Measurements from ENCODE around the gene SLC15A2. TPM values are rescaled to one million over a fixed set of nuclear protein-coding genes. Genes with fewer than 3 reads are reported as not detected.

The SLC15A2 gene
- total and polyA plus RNA-seq, 3 donors from 2014 or later: 11.8 to 21.8 (median 13.8) TPM

DNA sequence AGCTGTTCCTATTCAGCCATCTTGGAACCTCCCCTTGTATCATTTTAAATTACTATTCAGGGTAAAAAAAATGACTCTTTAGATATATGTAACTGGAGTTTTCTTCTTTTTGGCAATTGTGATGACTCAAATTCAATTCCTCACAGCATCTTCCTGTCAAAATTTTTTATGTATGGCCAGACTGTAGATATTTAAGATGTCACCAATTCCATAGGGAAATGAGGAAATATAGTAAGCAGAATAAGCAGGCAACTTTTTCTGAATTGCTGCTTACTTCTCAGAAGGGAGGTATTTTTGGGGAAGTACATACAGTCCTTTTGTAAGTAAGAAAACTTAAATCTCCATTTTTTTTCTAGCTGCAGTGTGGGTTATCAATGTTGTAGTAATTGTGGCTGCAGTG lies 30.4 kb upstream of the SLC15A2 start:
- Histone ChIP-seq H3K9me3 (no peaks in the 10 kb centered on the region), H3K27me3 (no peaks in the 10 kb centered on the region), H3K4me1 (no peaks in the 10 kb centered on the region), H3K27ac (no peak overlapping the region), H3K4me3 (no peak overlapping the region), H3K36me3 (ENCODE audit: low read depth, missing control alignments) (no peaks in the 10 kb centered on the region)
- DNase-seq: no peak
- no peak for TF ChIP-seq POLR2A (IDR thresholded peaks at IDR 0.05)
- TF ChIP-seq, protein P1, sequence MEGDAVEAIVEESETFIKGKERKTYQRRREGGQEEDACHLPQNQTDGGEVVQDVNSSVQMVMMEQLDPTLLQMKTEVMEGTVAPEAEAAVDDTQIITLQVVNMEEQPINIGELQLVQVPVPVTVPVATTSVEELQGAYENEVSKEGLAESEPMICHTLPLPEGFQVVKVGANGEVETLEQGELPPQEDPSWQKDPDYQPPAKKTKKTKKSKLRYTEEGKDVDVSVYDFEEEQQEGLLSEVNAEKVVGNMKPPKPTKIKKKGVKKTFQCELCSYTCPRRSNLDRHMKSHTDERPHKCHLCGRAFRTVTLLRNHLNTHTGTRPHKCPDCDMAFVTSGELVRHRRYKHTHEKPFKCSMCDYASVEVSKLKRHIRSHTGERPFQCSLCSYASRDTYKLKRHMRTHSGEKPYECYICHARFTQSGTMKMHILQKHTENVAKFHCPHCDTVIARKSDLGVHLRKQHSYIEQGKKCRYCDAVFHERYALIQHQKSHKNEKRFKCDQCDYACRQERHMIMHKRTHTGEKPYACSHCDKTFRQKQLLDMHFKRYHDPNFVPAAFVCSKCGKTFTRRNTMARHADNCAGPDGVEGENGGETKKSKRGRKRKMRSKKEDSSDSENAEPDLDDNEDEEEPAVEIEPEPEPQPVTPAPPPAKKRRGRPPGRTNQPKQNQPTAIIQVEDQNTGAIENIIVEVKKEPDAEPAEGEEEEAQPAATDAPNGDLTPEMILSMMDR (IDR thresholded peaks at IDR 0.05): no peak
- intact Hi-C loops (cut with DNase I; ENCODE audit: low total_unique reads): no loop called here

DNA sequence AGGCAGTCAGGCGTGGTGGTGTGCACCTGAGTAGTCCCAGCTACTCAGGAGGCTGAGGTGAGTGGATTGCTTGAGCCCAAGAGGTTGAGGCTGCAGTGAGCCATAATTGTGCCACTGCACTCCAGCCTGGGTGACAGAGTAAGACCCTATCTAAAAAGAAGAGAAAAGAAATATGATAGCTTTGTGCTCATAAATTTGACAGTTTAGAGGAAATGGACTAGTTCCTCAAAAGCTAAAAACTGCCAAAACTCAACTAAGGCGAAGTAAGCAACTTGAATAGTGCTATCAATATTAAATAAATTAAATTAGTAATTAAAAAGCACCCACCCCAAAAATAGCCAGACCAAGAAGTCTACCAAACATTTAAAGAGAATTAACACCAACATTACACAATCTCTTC lies 24.5 kb upstream of the SLC15A2 start:
- no peak for TF ChIP-seq POLR2A (IDR thresholded peaks at IDR 0.05)
- TF ChIP-seq, protein P1 (IDR thresholded peaks at IDR 0.05): no peak
- H3K36me3 ChIP-seq (ENCODE audit: low read depth, missing control alignments): no peaks in the 10 kb centered on the region
- intact Hi-C loops (cut with DNase I; ENCODE audit: low total_unique reads): no loop called here
- no peak overlapping the region for H3K4me3 ChIP-seq
- DNase-seq: no peak
- H3K27ac ChIP-seq: no peak overlapping the region
- H3K27me3 ChIP-seq: no peaks in the 10 kb centered on the region
- no peaks in the 10 kb centered on the region for H3K4me1 ChIP-seq
- H3K9me3 ChIP-seq: no peaks in the 10 kb centered on the region
- 91 to 95% methylated on average over 2 of the region's 2 CpGs for WGBS, 2 donors

DNA sequence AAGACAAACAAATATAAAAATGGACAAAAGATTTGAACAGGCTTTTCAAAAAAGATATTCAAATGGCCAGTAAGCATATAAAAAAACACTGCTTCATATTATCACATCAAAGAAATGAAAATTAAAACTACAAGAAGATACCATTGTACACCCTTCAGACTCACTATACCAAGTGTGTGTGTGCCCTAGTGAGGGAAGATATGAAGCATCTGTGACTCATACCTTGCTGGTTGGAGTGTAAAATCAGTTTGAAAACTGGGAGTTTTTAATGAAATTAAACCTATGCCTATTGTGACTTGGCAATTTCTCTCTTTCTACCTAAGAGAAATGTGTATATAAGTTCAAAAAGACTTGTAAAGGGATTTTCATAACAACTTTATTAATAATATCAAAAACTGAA lies 23.5 kb upstream of the SLC15A2 start:
- Histone ChIP-seq H3K36me3 (ENCODE audit: low read depth, missing control alignments) (no peaks in the 10 kb centered on the region), H3K27ac (no peak overlapping the region), H3K4me1 (no peaks in the 10 kb centered on the region), H3K4me3 (no peak overlapping the region), H3K9me3 (no peaks in the 10 kb centered on the region), H3K27me3 (no peaks in the 10 kb centered on the region)
- intact Hi-C loops (cut with DNase I; ENCODE audit: low total_unique reads): no loop called here
- no peak for DNase-seq
- TF ChIP-seq POLR2A (IDR thresholded peaks at IDR 0.05): no peak
- TF ChIP-seq, protein P1 (IDR thresholded peaks at IDR 0.05): no peak

DNA sequence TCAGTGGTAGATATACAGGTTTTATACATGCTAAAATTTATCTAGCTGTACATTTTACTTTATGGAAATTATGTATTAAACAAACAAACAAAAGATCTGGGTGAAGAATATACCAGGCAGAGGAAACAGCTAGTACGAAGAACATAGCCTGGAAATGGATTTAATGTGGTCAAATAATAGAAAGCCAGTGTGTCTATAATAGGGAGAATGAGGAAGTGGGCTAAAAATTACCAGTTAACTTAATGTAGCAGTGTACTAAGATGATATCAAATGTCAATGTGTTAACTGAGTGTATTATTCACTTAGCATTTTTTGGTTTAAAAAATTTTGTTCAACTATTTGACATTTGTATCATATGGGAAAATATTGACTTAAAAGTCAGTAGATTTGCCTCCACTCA lies 22.8 kb upstream of the SLC15A2 start:
- Histone ChIP-seq H3K4me1 (no peaks in the 10 kb centered on the region), H3K9me3 (no peaks in the 10 kb centered on the region), H3K27ac (no peak overlapping the region), H3K4me3 (no peak overlapping the region), H3K36me3 (ENCODE audit: low read depth, missing control alignments) (no peaks in the 10 kb centered on the region), H3K27me3 (no peaks in the 10 kb centered on the region)
- WGBS, 2 donors: 89 to 90% methylated on average over 1 of the region's 1 CpG
- intact Hi-C loops (cut with DNase I; ENCODE audit: low total_unique reads): no loop called here
- DNase-seq: no peak
- TF ChIP-seq, protein P1 (IDR thresholded peaks at IDR 0.05): no peak
- no peak for TF ChIP-seq POLR2A (IDR thresholded peaks at IDR 0.05)

DNA sequence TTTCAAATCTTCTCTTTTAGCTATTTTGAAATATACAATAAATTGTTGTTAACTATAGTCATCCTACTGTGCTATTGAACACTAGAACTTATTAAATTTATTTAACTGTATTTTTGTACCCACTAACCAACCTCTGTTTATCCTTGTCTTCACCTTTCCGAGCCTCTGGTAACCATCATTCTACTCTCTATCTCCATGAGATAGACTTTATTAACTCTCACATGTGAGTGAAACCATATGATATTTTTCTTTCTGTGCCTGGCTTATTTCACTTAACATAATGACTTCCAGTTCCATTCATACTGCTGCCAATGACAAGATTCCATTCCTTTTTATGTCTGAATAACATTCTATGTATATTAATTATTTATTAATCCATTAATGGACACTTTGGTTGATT lies 15.8 kb upstream of the SLC15A2 start:
- intact Hi-C loops (cut with DNase I; ENCODE audit: low total_unique reads): no loop called here
- Histone ChIP-seq H3K27me3 (no peaks in the 10 kb centered on the region), H3K27ac (no peak overlapping the region), H3K36me3 (ENCODE audit: low read depth, missing control alignments) (no peaks in the 10 kb centered on the region), H3K4me3 (no peak overlapping the region), H3K9me3 (no peaks in the 10 kb centered on the region), H3K4me1 (no peaks in the 10 kb centered on the region)
- DNase-seq: no peak
- WGBS, 2 donors: 91 to 96% methylated on average over 1 of the region's 1 CpG
- no peak for TF ChIP-seq POLR2A (IDR thresholded peaks at IDR 0.05)
- TF ChIP-seq, protein P1 (IDR thresholded peaks at IDR 0.05): no peak
